A549 treated with AZD9567 at 1 μM for 4 hours (cell line): ENCODE results near the gene HEYL. TPM values are rescaled to one million over a fixed set of nuclear protein-coding genes. Genes with fewer than 3 reads are reported as not detected.

Experiments used
- total RNA-seq: library from RNA; stranded (reverse); fragments of 200-300 nt; extraction: Qiagen RNA extraction; gene quantifications from 5 replicates; pipeline ENCODE4 v1.2.3, GENCODE V29; 2022; ENCODE audit not compliant: insufficient read depth

HEYL gene
- total RNA-seq: 2.1 to 3.7 TPM (median 3.6 TPM) in 5 replicates

GRCh38 chr1:39639305-39640130 lies at the start of gene HEYL:
Gene HEYL (minus strand): TSS chr1:39639643. CDS start chr1:39639625, 18 bp downstream.

GRCh38 chr1:39671793-39672550 lies 32.5 kb upstream of the HEYL start, which contains the start of gene NT5C1A:
Gene NT5C1A (minus strand): TSS chr1:39672107. CDS start chr1:39672038, 69 bp downstream.

Other genes starting within 250 kb of the HEYL start
- 0.20 to 0.29 TPM (median 0.23 TPM) in 4 of 5 replicates, not detected in the other for gene BMP8A, start 148.0 kb downstream of the HEYL start, total RNA-seq
- 131 to 156 TPM (median 140 TPM) in 5 replicates for gene PABPC4, start 62.9 kb downstream of the HEYL start, total RNA-seq
- gene NT5C1A, start 32.5 kb upstream of the HEYL start, total RNA-seq: not detected in 5 replicates
- 0.26 to 0.86 TPM (median 0.30 TPM) in 5 replicates for gene HPCAL4, start 51.8 kb upstream of the HEYL start, total RNA-seq
- 39.6 to 44.0 TPM (median 41.2 TPM) in 5 replicates for gene PPIE, start 99.2 kb upstream of the HEYL start, total RNA-seq
- gene OXCT2, start 131.7 kb upstream of the HEYL start, total RNA-seq: 0.57 to 0.82 TPM (median 0.66 TPM) in 4 of 5 replicates, not detected in the other
- gene BMP8B, start 149.2 kb upstream of the HEYL start, total RNA-seq: 4.2 to 5.5 TPM (median 5.1 TPM) in 5 replicates
- gene TRIT1, start 243.9 kb upstream of the HEYL start, total RNA-seq: 15.0 to 24.7 TPM (median 16.4 TPM) in 5 replicates